Ovary (tissue), 3 donors: ENCODE measurements around the gene ITPR2.

ENCODE experiments used
- CTCF ChIP-seq, 3 donors: fragments of 450-650 bp in 2 of 3; fragments of 200-600 bp in 1 of 3; IDR thresholded peaks; one replicate each; pipeline versions ENCODE4 v1.5.1 to v1.8.0; 2016 to 2022; ENCODE audit warnings: antibody characterized with exemption in 3 of 3, mild to moderate bottlenecking in 1 of 3
- EP300 ChIP-seq: sonication (generic); formaldehyde crosslinking; IDR thresholded peaks from one replicate; pipeline ENCODE4 v1.6.1; 2017; ENCODE audit warnings: antibody characterized with exemption
- POLR2A ChIP-seq: fragments of 450-650 bp; IDR thresholded peaks from one replicate; pipeline ENCODE4 v1.6.1; 2017; ENCODE audit warnings: antibody characterized with exemption, mild to moderate bottlenecking, moderate library complexity
- donor health status: DM: no; HTN: no; CAD: no.

- TF ChIP-seq CTCF (IDR thresholded peaks at IDR 0.05): no peak
- no peak for TF ChIP-seq POLR2A
- TF ChIP-seq EP300: no peak
These were observed 452.1 kb downstream of the ITPR2 start for GRCh38 chr12:26380897-26381296.
